Spleen (tissue), 11 donors: Measurements from ENCODE around the gene TMEM236. TPM values are rescaled to one million over a fixed set of nuclear protein-coding genes. Genes with fewer than 3 reads are reported as not detected.

Source experiments
- DNase-seq: peaks from one replicate; pipeline ENCODE4 v3.0.0-alpha.2; 2020
- H3K27ac ChIP-seq, 8 donors: fragments of 200-600 bp; sonication (generic) in 7 of 8; 1 replicate in 4 of 8; 2 replicates in 4 of 8; pipeline versions ENCODE4 v1.5.0 to v1.8.0; 2016 to 2021; ENCODE audit warnings: inconsistent platforms in 4 of 8, mild to moderate bottlenecking in 4 of 8, moderate library complexity in 1 of 8
- H3K27me3 ChIP-seq, 7 donors: fragments of 200-600 bp; sonication (generic) in 6 of 7; replicated peaks in 1 of 7; 1 replicate in 4 of 7; 2 replicates in 3 of 7; pipeline versions ENCODE4 v1.5.0 to v1.8.0; 2016 to 2021; ENCODE audit warnings: inconsistent platforms in 3 of 7, mild to moderate bottlenecking in 1 of 7
- H3K36me3 ChIP-seq, 6 donors: fragments of 200-600 bp; sonication (generic) in 5 of 6; 1 replicate in 4 of 6; 2 replicates in 2 of 6; pipeline versions ENCODE4 v1.5.0 to v1.8.0; 2016 to 2021; ENCODE audit warnings: inconsistent platforms in 2 of 6
- H3K4me1 ChIP-seq, 6 donors: fragments of 200-600 bp; sonication (generic) in 5 of 6; 1 replicate in 3 of 6; 2 replicates in 3 of 6; pipeline versions ENCODE4 v1.5.0 to v1.8.0; 2016 to 2021; ENCODE audit warnings: inconsistent platforms in 3 of 6
- H3K4me3 ChIP-seq, 8 donors: fragments of 200-600 bp; sonication (generic) in 7 of 8; 1 replicate in 4 of 8; 2 replicates in 4 of 8; pipeline versions ENCODE4 v1.5.0 to v1.8.0; 2016 to 2021; ENCODE audit warnings: inconsistent platforms in 4 of 8, mild to moderate bottlenecking in 4 of 8, moderate library complexity in 2 of 8
- H3K9me3 ChIP-seq, 8 donors: fragments of 200-600 bp; sonication (generic) in 7 of 8; 1 replicate in 4 of 8; 2 replicates in 4 of 8; pipeline versions ENCODE4 v1.5.0 to v1.8.0; 2016 to 2021; ENCODE audit warnings: inconsistent platforms in 4 of 8
- CTCF ChIP-seq, 11 experiments: fragments of 200-600 bp in 7 of 11; fragments of 450-650 bp in 4 of 11; sonication (generic) in 4 of 11; IDR thresholded peaks in 8 of 11; conservative IDR thresholded peaks in 3 of 11; 1 replicate in 7 of 11; 2 replicates in 4 of 11; pipeline versions ENCODE4 v1.4.0 to v1.8.0; 2016 to 2021; ENCODE audit warnings: antibody characterized with exemption in 11 of 11, inconsistent platforms in 4 of 11, mild to moderate bottlenecking in 1 of 11
- POLR2A ChIP-seq, 3 donors: fragments of 450-650 bp; IDR thresholded peaks; one replicate each; pipeline ENCODE4 v1.5.1; 2017; ENCODE audit warnings: antibody characterized with exemption in 3 of 3, mild to moderate bottlenecking in 1 of 3
- POLR2AphosphoS5 ChIP-seq, 3 donors: sonication (generic); formaldehyde crosslinking; IDR thresholded peaks; one replicate each; pipeline ENCODE4 v1.5.1; 2017; ENCODE audit warnings: antibody characterized with exemption in 3 of 3
- WGBS, 5 donors: extraction: QIAGEN DNeasy Blood & Tissue Kit in 3 of 5; methylation state at CpG; one replicate each; pipeline versions ENCODE4 v1.1.5 to v1.1.7; 2013 to 2018; 5-methylcytosine and 5-hydroxymethylcytosine counted together
- intact Hi-C: fragments of 100-400 bp; cut with DNase I; formaldehyde crosslinking; loops from one replicate; pipeline ENCODE4 v1.15.0; 2023; ENCODE audit warnings: low total_unique reads
- polyA plus RNA-seq, 3 donors: library from polyadenylated mRNA; stranded (reverse); fragments of 200-250 nt; gene quantifications; one replicate each; pipeline ENCODE4 v1.2.1, GENCODE V29; 2013
- total RNA-seq, 7 donors: library from RNA; depleted of rRNA in 3 of 7; stranded (reverse); fragments of >200 nt in 3 of 7; fragmentation: NEBNext Ultra II Directional in 4 of 7; extraction: Animal tissue kit (Norgen Biotek cat#: 25700) in 4 of 7; gene quantifications; one replicate each; pipeline versions ENCODE4 v1.1.0 to v1.2.1, GENCODE V29; 2016 to 2021
- donor health status: healthy with polysubstance abuse.
- donor health status: DM: no; HTN: no; CAD: no; lungs with moderate emphysema.
- donor health status: DM: no; HTN: no; CAD: no.
- donor health status: Bipolar disorder and iron deficiency.
- donor health status: healthy.
- donor health status: DM: no; HTN: no; CAD: no.
- donor health status: DM: yes; HTN: yes; CAD: no.

TMEM236 gene
- total and polyA plus RNA-seq, 10 donors = 0.09 to 1.9 (median 0.62) TPM

GRCh38 chr10:17730667-17731066 is 21.3 kb upstream of the TMEM236 start:
- peaks cover 0 to 13% (median under 1%) of the 10 kb centered on the region in 6 donors for H3K4me1 ChIP-seq
- no peak overlapping the region for H3K27ac ChIP-seq
- no peak for DNase-seq
- WGBS, 5 donors = 89 to 95% (median 92%) methylated on average over 8 of the region's 8 CpGs
- TF ChIP-seq POLR2A (IDR thresholded peaks at IDR 0.05) (no peak), CTCF (IDR thresholded peaks at IDR 0.05 in 8 of 11, conservative IDR thresholded peaks at IDR 0.05 in 3 of 11) (no peak), POLR2AphosphoS5 (IDR thresholded peaks at IDR 0.05) (no peak)
- H3K9me3 ChIP-seq = no peaks in the 10 kb centered on the region
- intact Hi-C loops = no loop called here
- no peaks in the 10 kb centered on the region for H3K27me3 ChIP-seq
- no peak overlapping the region for H3K4me3 ChIP-seq
- H3K36me3 ChIP-seq = no peaks in the 10 kb centered on the region

DNA sequence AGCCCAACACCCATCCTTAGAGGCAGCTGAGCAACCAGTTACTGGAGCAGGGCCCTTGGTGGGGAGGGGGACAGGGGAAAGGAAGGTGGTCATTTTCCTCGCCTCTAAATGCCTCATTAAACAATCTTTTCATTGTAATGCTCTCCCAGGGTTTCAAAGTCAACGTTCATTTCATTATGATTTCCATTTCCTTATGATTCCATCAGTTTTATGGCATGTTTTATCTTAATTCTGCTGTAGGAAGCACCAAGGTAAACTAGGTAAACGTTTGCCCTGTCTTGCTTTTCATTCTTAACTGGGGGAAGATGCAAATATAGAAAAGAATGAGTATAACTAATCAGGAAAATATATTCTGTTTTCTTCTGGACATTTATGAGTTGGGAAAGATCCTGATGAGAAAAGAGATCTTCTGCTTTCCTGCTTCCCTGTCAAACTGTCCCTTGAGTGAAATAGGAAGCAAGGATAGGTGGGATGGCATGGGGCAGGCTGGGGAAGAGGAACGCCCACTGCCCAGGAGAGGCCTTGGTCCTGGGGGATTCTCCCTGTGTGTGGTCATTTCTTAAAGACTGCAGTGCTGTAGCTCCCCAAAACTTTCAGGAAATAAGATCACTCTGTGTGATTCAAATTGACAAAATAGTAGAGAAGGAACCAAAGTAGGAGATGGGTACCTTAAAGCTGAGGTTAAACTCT is 20.5 kb upstream of the TMEM236 start:
- no peak for DNase-seq
- Histone ChIP-seq H3K4me3 (no peak overlapping the region), H3K9me3 (no peaks in the 10 kb centered on the region), H3K27me3 (no peaks in the 10 kb centered on the region), H3K4me1 (peaks cover 0 to 16% (median 4%) of the 10 kb centered on the region in 6 donors), H3K27ac (no peak overlapping the region), H3K36me3 (no peaks in the 10 kb centered on the region)
- no peak for TF ChIP-seq POLR2A (IDR thresholded peaks at IDR 0.05)
- 69 to 79% (median 72%) methylated on average over 4 of the region's 4 CpGs for WGBS, 5 donors
- intact Hi-C loops = no loop called here

DNA sequence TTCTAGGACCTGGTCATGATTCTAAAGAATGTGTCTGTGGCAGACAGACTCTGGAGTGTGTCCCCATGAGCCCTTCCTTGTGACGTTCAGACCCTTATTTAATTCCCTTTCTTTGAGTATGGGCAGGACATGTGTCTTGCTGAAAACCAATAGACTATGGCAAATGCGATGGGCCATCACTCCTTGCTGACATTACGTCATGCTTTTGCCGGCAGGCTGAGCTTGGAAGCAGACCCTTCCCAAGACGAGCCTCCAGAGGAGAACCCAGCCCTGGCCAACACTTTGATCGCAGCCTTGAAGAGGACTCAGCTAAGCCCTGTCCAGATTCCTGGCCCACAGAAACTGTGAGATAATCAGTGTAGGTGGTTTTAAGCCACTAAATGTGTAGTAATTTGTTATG is 18.4 kb upstream of the TMEM236 start:
- TF ChIP-seq CTCF (IDR thresholded peaks at IDR 0.05 in 8 of 11, conservative IDR thresholded peaks at IDR 0.05 in 3 of 11) = no peak
- no peak for TF ChIP-seq POLR2AphosphoS5 (IDR thresholded peaks at IDR 0.05)
- intact Hi-C loops = no loop called here
- 93 to 97% (median 95%) methylated on average over 6 of the region's 6 CpGs for WGBS, 5 donors
- H3K27ac ChIP-seq = no peak overlapping the region
- no peaks in the 10 kb centered on the region for H3K9me3 ChIP-seq
- H3K36me3 ChIP-seq = no peaks in the 10 kb centered on the region
- peaks cover 0 to 25% (median 12%) of the 10 kb centered on the region in 6 donors for H3K4me1 ChIP-seq
- H3K27me3 ChIP-seq = no peaks in the 10 kb centered on the region
- DNase-seq = no peak
- no peak overlapping the region for H3K4me3 ChIP-seq

DNA sequence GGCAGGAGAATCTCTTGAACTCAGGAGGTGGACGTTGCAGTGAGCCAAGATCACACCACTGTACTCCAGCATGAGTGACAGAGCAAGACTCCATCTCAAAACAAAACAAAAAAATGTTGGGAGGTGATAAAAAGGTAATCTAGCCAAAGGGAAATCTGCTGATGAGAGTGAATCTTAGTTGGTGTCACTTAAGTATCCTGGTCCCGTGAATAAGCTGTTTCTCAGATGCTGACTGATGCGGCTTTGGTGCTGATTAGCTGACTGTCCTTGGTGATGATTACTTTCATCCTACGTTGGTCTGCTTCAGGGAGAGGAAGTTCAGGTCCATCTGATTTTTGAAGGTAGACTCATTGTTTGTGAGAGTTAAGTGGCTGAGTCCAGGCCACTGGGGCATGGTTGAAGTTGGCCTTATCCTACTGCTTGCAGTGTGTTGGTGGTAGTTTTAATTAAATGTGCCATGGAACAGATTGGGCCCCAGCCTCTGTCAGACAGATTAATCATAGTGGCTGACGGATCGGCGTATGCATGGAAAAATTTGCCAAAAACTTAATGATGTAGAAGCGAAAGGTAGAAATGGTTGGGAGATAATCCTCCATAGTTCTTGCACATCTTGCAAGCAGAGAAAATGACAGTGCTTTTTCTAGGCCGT is 17.4 kb upstream of the TMEM236 start:
- 76 to 86% (median 81%) methylated on average over 9 of the region's 9 CpGs for WGBS, 5 donors
- Histone ChIP-seq H3K9me3 (no peaks in the 10 kb centered on the region), H3K4me3 (no peak overlapping the region), H3K27ac (peak overlapping the region in 5 of 8 donors; percentile 7 to 70 (median 57)), H3K36me3 (no peaks in the 10 kb centered on the region), H3K27me3 (no peaks in the 10 kb centered on the region), H3K4me1 (peaks cover 0 to 25% (median 12%) of the 10 kb centered on the region in 6 donors)
- TF ChIP-seq POLR2A (IDR thresholded peaks at IDR 0.05) (no peak), CTCF (IDR thresholded peaks at IDR 0.05 in 8 of 11, conservative IDR thresholded peaks at IDR 0.05 in 3 of 11) (no peak), POLR2AphosphoS5 (IDR thresholded peaks at IDR 0.05) (no peak)
- no peak for DNase-seq
- intact Hi-C loops = no loop called here
